IMR-90 (cell line): Measurements from ENCODE around the gene CDRT15. TPM values are rescaled to one million over a fixed set of nuclear protein-coding genes. Genes with fewer than 3 reads are reported as not detected.

Source experiments
- ATAC-seq: fragments of 200-7000 bp; cut with Tn5 transposase; 2 replicates; pipeline ENCODE4 v1.9.1; 2020; ENCODE audit warnings: low read depth, mild to moderate bottlenecking, moderate library complexity
- BruUV-seq: library from RNA; stranded (reverse); fragments of 400-500 nt; replicated peaks from 2 replicates; lab custom pipeline; 2021; lab: Mats Ljungman, UMichigan
- CTCF ChIA-PET: fragments of 300-600 bp; formaldehyde crosslinking; extraction: SDS; loops from one replicate; lab custom pipeline; 2021; ENCODE audit warnings: antibody characterized with exemption; lab: Yijun Ruan, JAX
- POLR2A ChIA-PET: fragments of 300-600 bp; sonication (Branson Sonifier 250); formaldehyde crosslinking; loops from one replicate; lab custom pipeline; 2022; ENCODE audit warnings: antibody characterized with exemption; ENCODE audit not compliant: unreplicated experiment; lab: Charles Lee
- DNase-seq: peaks from one replicate; pipeline ENCODE4 v3.0.0; 2013
- H2AFZ ChIP-seq: replicated peaks from 2 replicates; pipeline ENCODE3; 2013; ENCODE audit warnings: low read length, mild to moderate bottlenecking; ENCODE audit not compliant: poor library complexity
- H2AK5ac ChIP-seq: 2 replicates; pipeline ENCODE4 v1.6.1; 2013; ENCODE audit warnings: low read depth, low read length, inconsistent platforms
- H2AK9ac ChIP-seq: replicated peaks from 2 replicates; pipeline ENCODE3; 2013; ENCODE audit warnings: mild to moderate bottlenecking, low read depth, low read length, moderate library complexity; ENCODE audit not compliant: poor library complexity
- H2BK120ac ChIP-seq: 2 replicates; pipeline ENCODE4 v1.6.1; 2013; ENCODE audit warnings: low read depth, low read length, inconsistent platforms
- H2BK15ac ChIP-seq: 3 replicates; pipeline ENCODE4 v1.6.1; 2013; ENCODE audit warnings: low read depth, low read length, inconsistent platforms
- H2BK20ac ChIP-seq: 2 replicates; pipeline ENCODE4 v1.6.1; 2013; ENCODE audit warnings: low read depth, mild to moderate bottlenecking, inconsistent platforms, low read length, moderate library complexity
- H2BK5ac ChIP-seq: 2 replicates; pipeline ENCODE4 v1.6.1; 2013; ENCODE audit warnings: mild to moderate bottlenecking, low read depth, low read length, inconsistent platforms; ENCODE audit not compliant: poor library complexity, severe bottlenecking
- H3K14ac ChIP-seq: replicated peaks from 2 replicates; pipeline ENCODE4 v1.6.1; 2013; ENCODE audit warnings: low read depth, low read length, inconsistent platforms
- H3K18ac ChIP-seq: 2 replicates; pipeline ENCODE4 v1.6.1; 2013; ENCODE audit warnings: low read depth, low read length, control low read depth
- H3K23ac ChIP-seq: 2 replicates; pipeline ENCODE4 v1.6.1; 2013; ENCODE audit warnings: low read depth, low read length, inconsistent platforms
- H3K27ac ChIP-seq: 2 replicates; pipeline ENCODE4 v1.5.1; 2013; ENCODE audit warnings: mild to moderate bottlenecking, control low read depth, low read length; ENCODE audit not compliant: insufficient read depth
- H3K27me3 ChIP-seq: 2 replicates; pipeline ENCODE4 v1.6.1; 2013; ENCODE audit warnings: low read length; ENCODE audit not compliant: control insufficient read depth, insufficient read depth
- H3K36me3 ChIP-seq: 2 replicates; pipeline ENCODE4 v1.6.1; 2013; ENCODE audit warnings: low read length, mixed read lengths; ENCODE audit not compliant: control insufficient read depth, insufficient read depth
- H3K4ac ChIP-seq: 2 replicates; pipeline ENCODE4 v1.6.1; 2013; ENCODE audit warnings: low read depth, low read length, inconsistent platforms
- H3K4me1 ChIP-seq: 2 replicates; pipeline ENCODE4 v1.6.1; 2013; ENCODE audit warnings: low read length, mixed read lengths; ENCODE audit not compliant: control insufficient read depth, insufficient read depth
- H3K4me2 ChIP-seq: 2 replicates; pipeline ENCODE4 v1.6.1; 2013; ENCODE audit warnings: low read depth, mild to moderate bottlenecking, control low read depth, low read length, moderate library complexity
- H3K4me3 ChIP-seq: 2 replicates; pipeline ENCODE4 v1.5.1; 2013; ENCODE audit warnings: low read depth, mild to moderate bottlenecking, control low read depth, low read length, moderate library complexity; ENCODE audit not compliant: insufficient read depth
- H3K56ac ChIP-seq: 2 replicates; pipeline ENCODE4 v1.6.1; 2013; ENCODE audit warnings: low read length, inconsistent platforms; ENCODE audit not compliant: insufficient read depth; ENCODE audit errors: extremely low read depth
- H3K79me1 ChIP-seq, 2 experiments: 2 replicates each; pipeline ENCODE4 v1.6.1; 2013; ENCODE audit warnings: low read length in 2 of 2, inconsistent platforms in 1 of 2, low read depth in 1 of 2
- H3K9ac ChIP-seq: 2 replicates; pipeline ENCODE4 v1.6.1; 2013; ENCODE audit warnings: low read depth, low read length, control low read depth
- H3K9me1 ChIP-seq: 2 replicates; pipeline ENCODE4 v1.6.1; 2013; ENCODE audit warnings: low read length, inconsistent platforms; ENCODE audit not compliant: insufficient read depth
- H3K9me3 ChIP-seq: 2 replicates; pipeline ENCODE4 v1.6.1; 2013; ENCODE audit warnings: low read length; ENCODE audit not compliant: control insufficient read depth, insufficient read depth
- H4K20me1 ChIP-seq: 2 replicates; pipeline ENCODE4 v1.6.1; 2013; ENCODE audit warnings: low read length, inconsistent platforms; ENCODE audit not compliant: insufficient read depth
- H4K5ac ChIP-seq: 2 replicates; pipeline ENCODE4 v1.6.1; 2013; ENCODE audit warnings: mild to moderate bottlenecking, low read depth, low read length, control low read depth
- H4K8ac ChIP-seq, 2 experiments: 2 replicates each; pipeline ENCODE4 v1.6.1; 2013; ENCODE audit warnings: low read depth in 2 of 2, low read length in 2 of 2, control low read depth in 1 of 2, inconsistent platforms in 1 of 2
- H4K91ac ChIP-seq: 2 replicates; pipeline ENCODE4 v1.6.1; 2013; ENCODE audit warnings: low read depth, low read length, inconsistent platforms; ENCODE audit not compliant: insufficient read depth
- BHLHE40 ChIP-seq: fragments of 150-350 bp; IDR thresholded peaks from 2 replicates; pipeline ENCODE4 v1.6.1; 2016; ENCODE audit warnings: mild to moderate bottlenecking, low read depth, low read length
- CEBPB ChIP-seq: IDR thresholded peaks from 2 replicates; pipeline ENCODE4 v1.6.1; 2012; ENCODE audit warnings: low read depth, low read length, improper control_type of control experiment
- CHD1 ChIP-seq: IDR thresholded peaks from 2 replicates; pipeline ENCODE4 v1.6.1; 2012; ENCODE audit warnings: low read depth, low read length, improper control_type of control experiment
- FOS ChIP-seq: fragments of 150-350 bp; IDR thresholded peaks from 2 replicates; pipeline ENCODE4 v1.6.1; 2016; ENCODE audit warnings: low read depth, low read length
- MAZ ChIP-seq: IDR thresholded peaks from 2 replicates; pipeline ENCODE4 v1.6.1; 2012; ENCODE audit warnings: low read depth, mild to moderate bottlenecking, low read length, improper control_type of control experiment, moderate library complexity, borderline replicate concordance
- MXI1 ChIP-seq: IDR thresholded peaks from 2 replicates; pipeline ENCODE4 v1.6.1; 2012; ENCODE audit warnings: low read depth, mild to moderate bottlenecking, low read length, moderate library complexity, borderline replicate concordance
- POLR2A ChIP-seq: IDR thresholded peaks from 2 replicates; pipeline ENCODE4 v1.6.1; 2012; ENCODE audit warnings: mild to moderate bottlenecking, low read depth, low read length
- RCOR1 ChIP-seq: IDR thresholded peaks from 2 replicates; pipeline ENCODE4 v1.6.1; 2012; ENCODE audit warnings: mild to moderate bottlenecking, low read length, improper control_type of control experiment; ENCODE audit not compliant: insufficient replicate concordance
- RFX5 ChIP-seq: IDR thresholded peaks from 2 replicates; pipeline ENCODE4 v1.8.0; 2012; ENCODE audit warnings: low read depth, mild to moderate bottlenecking, low read length, moderate library complexity
- SMC3 ChIP-seq: fragments of 150-350 bp; IDR thresholded peaks from 2 replicates; pipeline ENCODE4 v1.6.1; 2016; ENCODE audit warnings: low read depth, mild to moderate bottlenecking, antibody characterized with exemption, low read length, moderate library complexity
- WGBS, 2 experiments: methylation state at CpG; one replicate each; pipeline versions ENCODE4 v1.1.5 to v1.1.7; 2013; ENCODE audit warnings: missing lambda C conversion rate in 2 of 2; ENCODE audit not compliant: insufficient read length in 1 of 2; ENCODE audit errors: extremely low coverage in 2 of 2; 5-methylcytosine and 5-hydroxymethylcytosine counted together
- dilution Hi-C: fragments of 300-500 bp; cut with HindIII; formaldehyde crosslinking; loops from one replicate; pipeline ENCODE4 v1.14.3; 2018; ENCODE audit warnings: low sequenced_read_pairs; ENCODE audit not compliant: unreplicated experiment
- in situ Hi-C: fragments of 300-500 bp; cut with MboI; formaldehyde crosslinking; loops from 3 replicates; pipeline ENCODE4 v1.14.3; 2019; ENCODE audit warnings: low sequenced_read_pairs, inconsistent platforms, mixed read lengths
- intact Hi-C: fragments of 100-400 bp; cut with micrococcal nuclease; formaldehyde crosslinking; loops from 2 replicates; pipeline ENCODE4 v1.10.0; 2022
- polyA plus RNA-seq, 3 experiments: library from polyadenylated mRNA; depleted of rRNA; stranded (reverse); fragments of >200 nt; gene quantifications; 2 replicates each; pipeline ENCODE4 v1.2.3, GENCODE V29; 2012; ENCODE audit warnings: low replicate concordance in 1 of 3
- total RNA-seq: library from RNA; depleted of rRNA; stranded (reverse); fragments of >200 nt; gene quantifications from 2 replicates; pipeline ENCODE4 v1.2.3, GENCODE V29; 2012
- TF ChIP-seq, protein P1 (sequence below): fragments of 150-350 bp; IDR thresholded peaks from 2 replicates; pipeline ENCODE4 v1.6.1; 2017; ENCODE audit warnings: mild to moderate bottlenecking, antibody characterized with exemption, low read length, low read depth
- TF ChIP-seq, protein P2 (sequence below): fragments of 150-350 bp; IDR thresholded peaks from 2 replicates; pipeline ENCODE4 v1.6.1; 2016; ENCODE audit warnings: low read depth, mild to moderate bottlenecking, low read length, moderate library complexity, borderline replicate concordance
- TF ChIP-seq, protein P3 (sequence below): conservative IDR thresholded peaks from 2 replicates; pipeline ENCODE4 v1.5.1; 2012; ENCODE audit warnings: mild to moderate bottlenecking, low read depth, low read length, improper control_type of control experiment

CDRT15 gene
- total and polyA plus RNA-seq, 2 of the 4 experiments (the other 2 are of a cell fraction) = not detected

DNA sequence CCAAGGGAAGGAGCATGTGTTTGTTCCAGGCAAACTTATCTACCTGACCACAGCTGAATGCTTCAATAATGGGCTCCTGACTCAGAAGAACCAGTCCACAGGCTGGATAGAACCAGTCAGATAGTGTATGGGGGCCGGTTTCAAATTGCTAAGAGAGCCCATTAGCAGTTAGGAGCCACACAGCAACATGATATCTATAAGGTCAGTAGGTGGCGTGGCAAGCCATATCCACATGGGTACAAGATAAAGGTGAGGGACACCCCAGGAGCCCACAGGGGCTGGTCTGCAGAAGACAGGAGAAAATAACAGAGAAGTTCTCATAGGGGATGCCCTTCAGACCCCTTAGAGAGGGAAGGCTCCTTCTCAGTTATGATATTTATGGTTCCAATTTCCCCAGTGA lies 31.6 kb upstream of the CDRT15 start:
- Histone ChIP-seq H3K79me1 (no peaks in the 10 kb centered on the region), H2AK5ac (no peak overlapping the region), H2AK9ac (no peak overlapping the region), H3K9me1 (no peaks in the 10 kb centered on the region), H2BK20ac (no peak overlapping the region), H2BK120ac (no peak overlapping the region), H3K27ac (no peak overlapping the region), H4K5ac (no peak overlapping the region), H2BK5ac (no peak overlapping the region), H3K14ac (no peak overlapping the region), H3K4me1 (no peaks in the 10 kb centered on the region), H3K23ac (no peak overlapping the region), H3K9ac (no peak overlapping the region), H3K36me3 (no peaks in the 10 kb centered on the region), H3K4me3 (no peak overlapping the region), H4K20me1 (no peaks in the 10 kb centered on the region), H3K4ac (no peak overlapping the region), H3K9me3 (no peaks in the 10 kb centered on the region), H4K91ac (no peak overlapping the region), H2BK15ac (no peak overlapping the region), H4K8ac (no peak overlapping the region), H3K18ac (no peak overlapping the region), H2AFZ (no peak overlapping the region), H3K4me2 (no peak overlapping the region), H3K56ac (no peak overlapping the region), H3K27me3 (peaks cover 26% of the 10 kb centered on the region)
- ChIA-PET POLR2A (interaction anchor here (0.5 kb wide), 1 partner anchor 25 kb away, joined by 3 read pairs; no protein-coding TSS in a partner anchor), CTCF (no interaction called here)
- intact Hi-C loops (no loop called here), in situ Hi-C loops (no loop called here), dilution Hi-C loops (no loop called here)
- no TSS peak for BruUV-seq
- ATAC-seq (no peak), DNase-seq (no peak)
- WGBS, 2 experiments = no CpG with 5 or more reads among the region's 2 CpGs
- TF ChIP-seq RFX5 (no peak), FOS (no peak), RCOR1 (no peak), MXI1 (no peak), SMC3 (no peak), BHLHE40 (no peak), MAZ (no peak), CHD1 (no peak), POLR2A (no peak), CEBPB (no peak)
- TF ChIP-seq, protein P1, sequence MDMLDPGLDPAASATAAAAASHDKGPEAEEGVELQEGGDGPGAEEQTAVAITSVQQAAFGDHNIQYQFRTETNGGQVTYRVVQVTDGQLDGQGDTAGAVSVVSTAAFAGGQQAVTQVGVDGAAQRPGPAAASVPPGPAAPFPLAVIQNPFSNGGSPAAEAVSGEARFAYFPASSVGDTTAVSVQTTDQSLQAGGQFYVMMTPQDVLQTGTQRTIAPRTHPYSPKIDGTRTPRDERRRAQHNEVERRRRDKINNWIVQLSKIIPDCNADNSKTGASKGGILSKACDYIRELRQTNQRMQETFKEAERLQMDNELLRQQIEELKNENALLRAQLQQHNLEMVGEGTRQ = no peak
- TF ChIP-seq, protein P2, sequence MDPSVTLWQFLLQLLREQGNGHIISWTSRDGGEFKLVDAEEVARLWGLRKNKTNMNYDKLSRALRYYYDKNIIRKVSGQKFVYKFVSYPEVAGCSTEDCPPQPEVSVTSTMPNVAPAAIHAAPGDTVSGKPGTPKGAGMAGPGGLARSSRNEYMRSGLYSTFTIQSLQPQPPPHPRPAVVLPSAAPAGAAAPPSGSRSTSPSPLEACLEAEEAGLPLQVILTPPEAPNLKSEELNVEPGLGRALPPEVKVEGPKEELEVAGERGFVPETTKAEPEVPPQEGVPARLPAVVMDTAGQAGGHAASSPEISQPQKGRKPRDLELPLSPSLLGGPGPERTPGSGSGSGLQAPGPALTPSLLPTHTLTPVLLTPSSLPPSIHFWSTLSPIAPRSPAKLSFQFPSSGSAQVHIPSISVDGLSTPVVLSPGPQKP = no peak
- TF ChIP-seq, protein P3, sequence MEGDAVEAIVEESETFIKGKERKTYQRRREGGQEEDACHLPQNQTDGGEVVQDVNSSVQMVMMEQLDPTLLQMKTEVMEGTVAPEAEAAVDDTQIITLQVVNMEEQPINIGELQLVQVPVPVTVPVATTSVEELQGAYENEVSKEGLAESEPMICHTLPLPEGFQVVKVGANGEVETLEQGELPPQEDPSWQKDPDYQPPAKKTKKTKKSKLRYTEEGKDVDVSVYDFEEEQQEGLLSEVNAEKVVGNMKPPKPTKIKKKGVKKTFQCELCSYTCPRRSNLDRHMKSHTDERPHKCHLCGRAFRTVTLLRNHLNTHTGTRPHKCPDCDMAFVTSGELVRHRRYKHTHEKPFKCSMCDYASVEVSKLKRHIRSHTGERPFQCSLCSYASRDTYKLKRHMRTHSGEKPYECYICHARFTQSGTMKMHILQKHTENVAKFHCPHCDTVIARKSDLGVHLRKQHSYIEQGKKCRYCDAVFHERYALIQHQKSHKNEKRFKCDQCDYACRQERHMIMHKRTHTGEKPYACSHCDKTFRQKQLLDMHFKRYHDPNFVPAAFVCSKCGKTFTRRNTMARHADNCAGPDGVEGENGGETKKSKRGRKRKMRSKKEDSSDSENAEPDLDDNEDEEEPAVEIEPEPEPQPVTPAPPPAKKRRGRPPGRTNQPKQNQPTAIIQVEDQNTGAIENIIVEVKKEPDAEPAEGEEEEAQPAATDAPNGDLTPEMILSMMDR = no peak
